OCI-LY1 (cell line): Measurements from ENCODE around the gene ARL3.

Experiments used
- H2AFZ ChIP-seq: fragments of 200-600 bp; sonication (generic), shearing (Covaris generic); 2 replicates; pipeline ENCODE4 v1.6.0; 2014; ENCODE audit warnings: antibody characterized with exemption, mild to moderate bottlenecking, low read length
- H3F3A ChIP-seq: fragments of 200-600 bp; sonication (generic), shearing (Covaris generic); 2 replicates; pipeline ENCODE4 v1.6.0; 2014; ENCODE audit warnings: mild to moderate bottlenecking, antibody characterized with exemption, low read length, moderate library complexity; ENCODE audit not compliant: insufficient read depth
- H3K27ac ChIP-seq: fragments of 200-600 bp; sonication (generic); 2 replicates; pipeline ENCODE4 v1.5.1; 2014; ENCODE audit warnings: low read length, mixed run types, mild to moderate bottlenecking, low read depth; ENCODE audit not compliant: poor library complexity, severe bottlenecking
- H3K27me3 ChIP-seq: fragments of 200-600 bp; sonication (generic); 2 replicates; pipeline ENCODE4 v1.6.0; 2014; ENCODE audit warnings: antibody characterized with exemption, mild to moderate bottlenecking, low read length, moderate library complexity; ENCODE audit not compliant: insufficient read depth
- H3K36me3 ChIP-seq: fragments of 200-600 bp; sonication (generic); 2 replicates; pipeline ENCODE4 v1.6.1; 2014; ENCODE audit warnings: mild to moderate bottlenecking, antibody characterized with exemption, low read length, moderate library complexity, mixed read lengths; ENCODE audit not compliant: insufficient read depth
- H3K4me1 ChIP-seq: fragments of 200-600 bp; sonication (generic); 2 replicates; pipeline ENCODE4 v1.5.1; 2014; ENCODE audit warnings: mild to moderate bottlenecking, low read length, moderate library complexity; ENCODE audit not compliant: insufficient read depth, severe bottlenecking
- H3K4me2 ChIP-seq: fragments of 200-600 bp; sonication (generic), shearing (Covaris generic); 2 replicates; pipeline ENCODE4 v1.6.1; 2014; ENCODE audit warnings: low read length
- H3K4me3 ChIP-seq: fragments of 200-600 bp; sonication (generic); 2 replicates; pipeline ENCODE4 v1.5.1; 2014; ENCODE audit warnings: low read length, low read depth, mild to moderate bottlenecking, mixed read lengths; ENCODE audit not compliant: poor library complexity, severe bottlenecking
- H3K79me2 ChIP-seq: fragments of 200-600 bp; shearing (Covaris generic); 2 replicates; pipeline ENCODE4 v1.6.1; 2016; ENCODE audit warnings: mixed run types, low read length, mixed read lengths; ENCODE audit not compliant: insufficient read depth
- H3K9ac ChIP-seq: fragments of 200-600 bp; sonication (generic), shearing (Covaris generic); 2 replicates; pipeline ENCODE4 v1.6.1; 2014; ENCODE audit warnings: mild to moderate bottlenecking, low read length, mixed read lengths
- H3K9me2 ChIP-seq: fragments of 200-600 bp; sonication (generic), shearing (Covaris generic); 2 replicates; pipeline ENCODE4 v1.6.1; 2014; ENCODE audit warnings: low read depth, mild to moderate bottlenecking, low read length, mixed read lengths
- H3K9me3 ChIP-seq: fragments of 200-600 bp; shearing (Covaris generic); 2 replicates; pipeline ENCODE4 v1.6.1; 2014; ENCODE audit warnings: low read length, mixed read lengths
- H4K20me1 ChIP-seq: fragments of 200-600 bp; sonication (generic), shearing (Covaris generic); 2 replicates; pipeline ENCODE4 v1.6.0; 2016; ENCODE audit warnings: mild to moderate bottlenecking, low read length; ENCODE audit not compliant: insufficient read depth
- CTCF ChIP-seq: fragments of 200-600 bp; sonication (generic), shearing (Covaris generic); IDR thresholded peaks from 2 replicates; pipeline ENCODE4 v1.5.1; 2017; ENCODE audit warnings: mild to moderate bottlenecking, antibody characterized with exemption, low read length, moderate library complexity, mixed read lengths
- EZH2 ChIP-seq: fragments of 200-600 bp; sonication (generic), shearing (Covaris generic); IDR thresholded peaks from 2 replicates; pipeline ENCODE4 v1.8.0; 2017; ENCODE audit warnings: borderline replicate concordance, mixed run types, mild to moderate bottlenecking, antibody characterized with exemption, low read length, moderate library complexity, mixed read lengths

ARL3 gene

GRCh38 chr10:102681696-102682095, 32.5 kb downstream of the ARL3 start:
- Histone ChIP-seq H3K27me3 (no peaks in the 10 kb centered on the region), H4K20me1 (no peaks in the 10 kb centered on the region), H2AFZ (no peak overlapping the region), H3K27ac (no peak overlapping the region), H3K4me3 (no peak overlapping the region), H3K4me1 (peaks cover 26% of the 10 kb centered on the region), H3K9ac (no peak overlapping the region), H3K9me2 (no peaks in the 10 kb centered on the region), H3F3A (no peaks in the 10 kb centered on the region), H3K79me2 (no peaks in the 10 kb centered on the region), H3K36me3 (no peaks in the 10 kb centered on the region), H3K4me2 (no peak overlapping the region), H3K9me3 (no peaks in the 10 kb centered on the region)
- TF ChIP-seq EZH2 (no peak), CTCF (no peak)

GRCh38 chr10:102679596-102679995, 34.6 kb downstream of the ARL3 start:
- H3K9ac ChIP-seq = no peak overlapping the region
- H3K4me1 ChIP-seq = peaks cover 46% of the 10 kb centered on the region
- no peak overlapping the region for H3K4me2 ChIP-seq
- TF ChIP-seq EZH2 = no peak
- no peak for TF ChIP-seq CTCF
- no peak overlapping the region for H2AFZ ChIP-seq
- H3K9me3 ChIP-seq = no peaks in the 10 kb centered on the region
- H4K20me1 ChIP-seq = no peaks in the 10 kb centered on the region
- H3F3A ChIP-seq = no peaks in the 10 kb centered on the region
- no peak overlapping the region for H3K27ac ChIP-seq
- no peaks in the 10 kb centered on the region for H3K27me3 ChIP-seq
- H3K36me3 ChIP-seq = no peaks in the 10 kb centered on the region
- no peaks in the 10 kb centered on the region for H3K79me2 ChIP-seq
- H3K4me3 ChIP-seq = no peak overlapping the region
- H3K9me2 ChIP-seq = no peaks in the 10 kb centered on the region

- Histone ChIP-seq H2AFZ (no peak overlapping the region), H3K4me2 (peak overlapping the region; percentile 5; the same call in 1 of the 2 replicates), H3K9me3 (no peaks in the 10 kb centered on the region), H3K4me3 (no peak overlapping the region), H4K20me1 (no peaks in the 10 kb centered on the region), H3K36me3 (no peaks in the 10 kb centered on the region), H3K27me3 (no peaks in the 10 kb centered on the region), H3K4me1 (peaks cover 53% of the 10 kb centered on the region), H3K9ac (no peak overlapping the region), H3F3A (no peaks in the 10 kb centered on the region), H3K9me2 (no peaks in the 10 kb centered on the region), H3K79me2 (no peaks in the 10 kb centered on the region), H3K27ac (peak overlapping the region; percentile 95)
- TF ChIP-seq EZH2 (no peak), CTCF (peak; percentile 46)
These were observed 35.3 kb downstream of the ARL3 start for GRCh38 chr10:102678842-102679289.
